IPS DF 4.7 (cell line): ENCODE results near the gene KCNMB3.
"Not testable (repeated sequence)": the region's sequence is repeated elsewhere in the genome, so short reads cannot be mapped to it uniquely, and the experiment has no call there.

Experiments
- DNase-seq: peaks from one replicate; pipeline ENCODE4 v3.0.0-alpha.2; 2013; ENCODE audit warnings: low spot score; ENCODE audit errors: extremely low read depth

Gene KCNMB3

GRCh38 chr3:179265092-179265491 lies 14.2 kb upstream of the KCNMB3 start:
- no peak for DNase-seq

- DNase-seq, result no peak
These were observed 13.5 kb upstream of the KCNMB3 start for GRCh38 chr3:179264449-179264848.

GRCh38 chr3:179263134-179263533 lies 12.2 kb upstream of the KCNMB3 start:
- no peak for DNase-seq

GRCh38 chr3:179260949-179261765 lies 10.2 kb upstream of the KCNMB3 start:
- no peak for DNase-seq

GRCh38 chr3:179259959-179260756 lies 9.2 kb upstream of the KCNMB3 start:
- not testable (repeated sequence) for DNase-seq

GRCh38 chr3:179258820-179259219 lies 7.9 kb upstream of the KCNMB3 start:
- DNase-seq, result no peak

- DNase-seq, result not testable (repeated sequence)
These were observed 6.8 kb upstream of the KCNMB3 start for GRCh38 chr3:179257742-179258141.

GRCh38 chr3:179256813-179257212 lies 5.9 kb upstream of the KCNMB3 start:
- no peak for DNase-seq

- no peak for DNase-seq
These were observed 3.5 kb downstream of the KCNMB3 start for GRCh38 chr3:179247289-179248015.

- DNase-seq, result no peak
These were observed 6.0 kb downstream of the KCNMB3 start for GRCh38 chr3:179244878-179245277.

GRCh38 chr3:179242859-179243258 lies 8.1 kb downstream of the KCNMB3 start:
- not testable (repeated sequence) for DNase-seq

- DNase-seq, result not testable (repeated sequence)
These were observed 10.6 kb downstream of the KCNMB3 start for GRCh38 chr3:179240299-179240698.

GRCh38 chr3:179236669-179237301 lies 14.1 kb downstream of the KCNMB3 start:
- no peak for DNase-seq

GRCh38 chr3:179234199-179234598 lies 16.7 kb downstream of the KCNMB3 start:
- DNase-seq, result no peak

GRCh38 chr3:179233043-179233442 lies 17.9 kb downstream of the KCNMB3 start:
- DNase-seq, result no peak

GRCh38 chr3:179229177-179229576 lies 21.7 kb downstream of the KCNMB3 start:
- no peak for DNase-seq

- DNase-seq, result no peak
These were observed 23.6 kb downstream of the KCNMB3 start for GRCh38 chr3:179227349-179227748.

GRCh38 chr3:179224584-179224983 lies 26.3 kb downstream of the KCNMB3 start:
- DNase-seq, result no peak

GRCh38 chr3:179223548-179223947 lies 27.4 kb downstream of the KCNMB3 start:
- no peak for DNase-seq

- not testable (repeated sequence) for DNase-seq
These were observed 32.7 kb downstream of the KCNMB3 start for GRCh38 chr3:179218213-179218612.

GRCh38 chr3:179215550-179215949 lies 35.4 kb downstream of the KCNMB3 start:
- not testable (repeated sequence) for DNase-seq
